ENCODE data around the gene FAM200C. TPM values are rescaled to one million over a fixed set of nuclear protein-coding genes. Genes with fewer than 3 reads are reported as not detected.

FAM200C gene
- total and polyA plus RNA-seq, 7 donors: 0.92 to 12.3 (median 4.3) TPM

DNA sequence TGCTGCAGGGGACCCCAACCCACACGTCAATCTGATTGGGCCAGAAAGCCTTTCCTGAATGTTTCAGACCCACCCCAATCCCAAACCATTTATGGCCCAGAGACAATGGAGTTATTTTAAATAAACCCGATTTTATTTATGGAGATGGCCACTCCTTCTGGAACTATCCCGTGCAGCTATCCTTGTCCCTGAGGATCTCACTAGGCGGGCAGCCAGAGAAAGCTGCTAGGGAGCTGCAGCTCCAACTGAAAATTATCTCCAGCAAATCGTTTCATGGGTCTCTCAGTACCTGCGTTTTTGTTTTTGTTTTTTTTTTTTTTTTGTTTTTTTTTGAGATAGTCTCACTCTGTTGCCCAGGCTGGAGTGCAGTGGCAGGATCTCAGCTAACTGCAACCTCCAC is 52.4 kb downstream of the FAM200C start:
- no peak for TF ChIP-seq POLR2AphosphoS5 (IDR thresholded peaks at IDR 0.05)
- no peak for TF ChIP-seq EP300 (IDR thresholded peaks at IDR 0.05)
- no peak for TF ChIP-seq POLR2A (IDR thresholded peaks at IDR 0.05)
- TF ChIP-seq, protein P1, sequence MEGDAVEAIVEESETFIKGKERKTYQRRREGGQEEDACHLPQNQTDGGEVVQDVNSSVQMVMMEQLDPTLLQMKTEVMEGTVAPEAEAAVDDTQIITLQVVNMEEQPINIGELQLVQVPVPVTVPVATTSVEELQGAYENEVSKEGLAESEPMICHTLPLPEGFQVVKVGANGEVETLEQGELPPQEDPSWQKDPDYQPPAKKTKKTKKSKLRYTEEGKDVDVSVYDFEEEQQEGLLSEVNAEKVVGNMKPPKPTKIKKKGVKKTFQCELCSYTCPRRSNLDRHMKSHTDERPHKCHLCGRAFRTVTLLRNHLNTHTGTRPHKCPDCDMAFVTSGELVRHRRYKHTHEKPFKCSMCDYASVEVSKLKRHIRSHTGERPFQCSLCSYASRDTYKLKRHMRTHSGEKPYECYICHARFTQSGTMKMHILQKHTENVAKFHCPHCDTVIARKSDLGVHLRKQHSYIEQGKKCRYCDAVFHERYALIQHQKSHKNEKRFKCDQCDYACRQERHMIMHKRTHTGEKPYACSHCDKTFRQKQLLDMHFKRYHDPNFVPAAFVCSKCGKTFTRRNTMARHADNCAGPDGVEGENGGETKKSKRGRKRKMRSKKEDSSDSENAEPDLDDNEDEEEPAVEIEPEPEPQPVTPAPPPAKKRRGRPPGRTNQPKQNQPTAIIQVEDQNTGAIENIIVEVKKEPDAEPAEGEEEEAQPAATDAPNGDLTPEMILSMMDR (IDR thresholded peaks at IDR 0.05): no peak
- peaks cover 0 to 5% (median 4%) of the 10 kb centered on the region in 4 donors for H3K4me1 ChIP-seq
- H3K27ac ChIP-seq: no peak overlapping the region
- DNase-seq: peak; percentile 49
- intact Hi-C loops (cut with DNase I): no loop called here
- WGBS, 2 donors: 58 to 79% methylated on average over 6 of the region's 6 CpGs
- H3K9me3 ChIP-seq: no peaks in the 10 kb centered on the region
- no peaks in the 10 kb centered on the region for H3K27me3 ChIP-seq
- no peak overlapping the region for H3K4me3 ChIP-seq
- H3K36me3 ChIP-seq: peaks cover 0 to 6% (median 0%) of the 10 kb centered on the region in 4 donors

Other genes with a start within 250 kb of the FAM200C start
- 1 to 10 TPM in 1 of 4 donors, not detected in 3; 1.4 TPM for gene FABP6, start 170.5 kb downstream of the FAM200C start, total RNA-seq
- 1 to 10 TPM in 1 of 3 donors, under 1 TPM in 1, not detected in 1; 0.50 to 2.1 TPM for gene FABP6, start 170.5 kb downstream of the FAM200C start, polyA plus RNA-seq
- gene CCNJL, start 87.5 kb downstream of the FAM200C start, total RNA-seq: 1 to 10 TPM in 2 of 4 donors, under 1 TPM in 2; 0.16 to 5.3 (median 1.4) TPM
- 10 to 100 TPM in 2 of 3 donors, 1 to 10 TPM in 1; 4.7 to 18.7 (median 10.8) TPM for gene CCNJL, start 87.5 kb downstream of the FAM200C start, polyA plus RNA-seq
- 1 to 10 TPM in 3 of 4 donors, under 1 TPM in 1; 0.95 to 2.5 (median 1.5) TPM for gene C1QTNF2, start 29.4 kb downstream of the FAM200C start, total RNA-seq
- under 1 TPM in 1 of 3 donors, not detected in 2; 0.85 TPM for gene C1QTNF2, start 29.4 kb downstream of the FAM200C start, polyA plus RNA-seq
- 10 to 100 TPM; 22.4 to 80.3 (median 65.6) TPM for gene SLU7, start 19.0 kb upstream of the FAM200C start, total RNA-seq
- gene SLU7, start 19.0 kb upstream of the FAM200C start, polyA plus RNA-seq: 10 to 100 TPM; 27.8 to 44.4 (median 37.9) TPM
- 10 to 100 TPM in 1 of 4 donors, 1 to 10 TPM in 3; 1.8 to 11.9 (median 4.7) TPM for gene PTTG1, start 21.8 kb upstream of the FAM200C start, total RNA-seq
- 10 to 100 TPM; 15.0 to 93.8 (median 30.7) TPM for gene PTTG1, start 21.8 kb upstream of the FAM200C start, polyA plus RNA-seq

Measured in sigmoid colon (tissue), 7 donors.